Motor neuron (in vitro differentiated cells): ENCODE data around the gene NFATC1. TPM values are rescaled to one million over a fixed set of nuclear protein-coding genes. Genes with fewer than 3 reads are reported as not detected.

Experiments
- ATAC-seq, 8 experiments: fragments of 200-7000 bp; cut with Tn5 transposase; replicated peaks in 6 of 8; 2 replicates each; pipeline ENCODE4 v1.8.0; 2021; ENCODE audit warnings: mild to moderate bottlenecking in 8 of 8, moderate library complexity in 8 of 8
- H3K27ac ChIP-seq, 2 donors: fragments of 250-450 bp; sonication (Bioruptor Pico); 2 replicates each; pipeline ENCODE4 v1.9.0; 2021; ENCODE audit warnings: antibody characterized with exemption in 2 of 2, mild to moderate bottlenecking in 2 of 2, moderate library complexity in 1 of 2
- H3K4me1 ChIP-seq, 2 donors: fragments of 250-450 bp; sonication (Bioruptor Pico); replicated peaks in 1 of 2; 2 replicates each; pipeline ENCODE4 v1.6.1; 2021; ENCODE audit warnings: antibody characterized with exemption in 2 of 2, mild to moderate bottlenecking in 2 of 2, moderate library complexity in 1 of 2
- H3K4me3 ChIP-seq, 5 donors: fragments of 250-450 bp; sonication (Bioruptor Pico); 2 replicates each; pipeline ENCODE4 v1.9.0; 2021; ENCODE audit warnings: antibody characterized with exemption in 5 of 5, mild to moderate bottlenecking in 5 of 5, moderate library complexity in 4 of 5
- whole genome bisulfite sequencing, 10 experiments: fragments of 450-650 bp; shearing (Covaris generic); methylation state at CpG; one replicate each; pipeline ENCODE4 v1.0.0; 2022; 5-methylcytosine and 5-hydroxymethylcytosine counted together
- in situ Hi-C, 9 experiments: fragments of 400-800 bp; cut with MboI; loops; one replicate each; pipeline ENCODE4 v1.15.0; 2021; ENCODE audit warnings: low sequenced_read_pairs in 9 of 9, low pct_unique_long_range_greater_than_20kb in 2 of 9; ENCODE audit not compliant: unreplicated experiment in 9 of 9
- total RNA-seq, 8 experiments: library from RNA; unstranded; fragments of 300-600 nt; gene quantifications; 2 replicates each; pipeline versions ENCODE4 v1.2.3 to v1.2.4, GENCODE V29; 2022

Gene NFATC1
- total RNA-seq, 8 experiments from 2014 or later = 0.23 to 21.6 (median 2.3) TPM

GRCh38 chr18:79436556-79437275, 41.0 kb downstream of the NFATC1 start:
- WGBS, 10 experiments = 96 to 100% methylated on average over 4 of the region's 37 CpGs; no CpG with 5 or more reads in 8 of the 10 experiments
- in situ Hi-C loops = no loop called here
- H3K4me1 ChIP-seq = peaks cover 0 to 13% of the 10 kb centered on the region in 2 donors
- H3K4me3 ChIP-seq = no peak overlapping the region
- no peak for ATAC-seq
- H3K27ac ChIP-seq = no peak overlapping the region

- no peak overlapping the region for H3K4me3 ChIP-seq
- H3K4me1 ChIP-seq = peaks cover 6 to 13% of the 10 kb centered on the region in 2 donors
- in situ Hi-C loops = no loop called here
- WGBS, 10 experiments = 61 to 100% (median 86%) methylated on average over 3 to 6 of the region's 36 CpGs; no CpG with 5 or more reads in 5 of the 10 experiments
- ATAC-seq = no peak
- H3K27ac ChIP-seq = no peak overlapping the region
Observed at GRCh38 chr18:79438089-79438897, 42.6 kb downstream of the NFATC1 start.

GRCh38 chr18:79438898-79439627, 43.3 kb downstream of the NFATC1 start:
- 29 to 90% (median 83%) methylated on average over 1 to 18 of the region's 37 CpGs; no CpG with 5 or more reads in 4 of the 10 experiments for WGBS, 10 experiments
- Histone ChIP-seq H3K4me1 (peaks cover 6 to 13% of the 10 kb centered on the region in 2 donors), H3K27ac (no peak overlapping the region), H3K4me3 (no peak overlapping the region)
- no peak for ATAC-seq
- in situ Hi-C loops = no loop called here

GRCh38 chr18:79439628-79440023, 43.9 kb downstream of the NFATC1 start:
- H3K27ac ChIP-seq = no peak overlapping the region
- H3K4me3 ChIP-seq = no peak overlapping the region
- no peak for ATAC-seq
- WGBS, 10 experiments = 81 to 100% (median 88%) methylated on average over 4 to 13 of the region's 16 CpGs; no CpG with 5 or more reads in 3 of the 10 experiments
- in situ Hi-C loops = no loop called here
- H3K4me1 ChIP-seq = peaks cover 6 to 12% of the 10 kb centered on the region in 2 donors

- H3K4me3 ChIP-seq = no peak overlapping the region
- peak in 3 of 8 experiments; percentile 18 to 97 (median 89) for ATAC-seq
- WGBS, 10 experiments = 40 to 95% (median 95%) methylated on average over 1 to 4 of the region's 31 CpGs; no CpG with 5 or more reads in 7 of the 10 experiments
- in situ Hi-C loops = no loop called here
- H3K4me1 ChIP-seq = peaks cover 5 to 8% of the 10 kb centered on the region in 2 donors
- H3K27ac ChIP-seq = no peak overlapping the region
Observed at GRCh38 chr18:79440316-79441110, 44.8 kb downstream of the NFATC1 start.

- in situ Hi-C loops = no loop called here
- WGBS, 10 experiments = 93 to 100% (median 100%) methylated on average over 1 to 13 of the region's 16 CpGs; no CpG with 5 or more reads in 6 of the 10 experiments
- ATAC-seq = no peak
Observed at GRCh38 chr18:79441420-79441819, 45.7 kb downstream of the NFATC1 start.

GRCh38 chr18:79442508-79443221, 46.9 kb downstream of the NFATC1 start:
- Histone ChIP-seq H3K27ac (no peak overlapping the region), H3K4me1 (peaks cover 10 to 20% of the 10 kb centered on the region in 2 donors), H3K4me3 (no peak overlapping the region)
- in situ Hi-C loops = no loop called here
- WGBS, 10 experiments = 54 to 95% (median 80%) methylated on average over 1 to 12 of the region's 29 CpGs; no CpG with 5 or more reads in 4 of the 10 experiments
- peak in 3 of 8 experiments; percentile 25 to 39 (median 30) for ATAC-seq

More at GRCh38 chr18:79441420-79441819, 45.7 kb downstream of the NFATC1 start:
- Histone ChIP-seq H3K4me1 (peaks cover 10 to 17% of the 10 kb centered on the region in 2 donors), H3K27ac (no peak overlapping the region), H3K4me3 (no peak overlapping the region)

- in situ Hi-C loops = no loop called here
Observed at GRCh38 chr18:79445221-79445620, 49.5 kb downstream of the NFATC1 start.

GRCh38 chr18:79445696-79446561, 50.2 kb downstream of the NFATC1 start:
- WGBS, 10 experiments = 8 to 100% (median 69%) methylated on average over 2 to 8 of the region's 18 CpGs; no CpG with 5 or more reads in 1 of the 10 experiments
- ATAC-seq = peak in 5 of 8 experiments; percentile 81 to 86 (median 85)
- Histone ChIP-seq H3K4me3 (no peak overlapping the region), H3K27ac (no peak overlapping the region), H3K4me1 (peaks cover 10 to 20% of the 10 kb centered on the region in 2 donors)
- in situ Hi-C loops = no loop called here

More at GRCh38 chr18:79445221-79445620, 49.5 kb downstream of the NFATC1 start:
- 62 to 100% (median 90%) methylated on average over 1 to 4 of the region's 15 CpGs; no CpG with 5 or more reads in 6 of the 10 experiments for WGBS, 10 experiments
- H3K4me3 ChIP-seq = no peak overlapping the region
- H3K27ac ChIP-seq = no peak overlapping the region
- peaks cover 10 to 20% of the 10 kb centered on the region in 2 donors for H3K4me1 ChIP-seq
- ATAC-seq = peak in 3 of 8 experiments; percentile 8 to 16 (median 12)

GRCh38 chr18:79446931-79447330, 51.2 kb downstream of the NFATC1 start:
- in situ Hi-C loops = no loop called here
- peaks cover 10 to 20% of the 10 kb centered on the region in 2 donors for H3K4me1 ChIP-seq
- H3K27ac ChIP-seq = no peak overlapping the region
- WGBS, 10 experiments = 100% methylated on average over 1 to 6 of the region's 24 CpGs; no CpG with 5 or more reads in 8 of the 10 experiments
- ATAC-seq = peak in 2 of 8 experiments; percentile 8 to 20
- H3K4me3 ChIP-seq = no peak overlapping the region
